Hematopoietic multipotent progenitor cell treated with erythropoietin and hydrocortisone succinate and interleukin-3 and kit ligand, for 17 days (in vitro differentiated cells): Measurements from ENCODE around the gene MS4A4A.

Experiments used
- DNase-seq: peaks from one replicate; pipeline ENCODE4 v3.0.0-alpha.2; 2015; ENCODE audit warnings: low spot score

MS4A4A gene

GRCh38 chr11:60303661-60304060 lies 23.2 kb downstream of the MS4A4A start:
- DNase-seq, result no peak

- DNase-seq, result no peak
Observed at GRCh38 chr11:60305906-60306619, 25.6 kb downstream of the MS4A4A start.

- DNase-seq, result no peak
Observed at GRCh38 chr11:60307507-60308195, 27.2 kb downstream of the MS4A4A start.

- no peak for DNase-seq
Observed at GRCh38 chr11:60310407-60310998, 30.0 kb downstream of the MS4A4A start.

GRCh38 chr11:60314635-60315321 lies 34.3 kb downstream of the MS4A4A start:
- no peak for DNase-seq

GRCh38 chr11:60315871-60316270 lies 35.4 kb downstream of the MS4A4A start:
- DNase-seq, result no peak

GRCh38 chr11:60316317-60316716 lies 35.9 kb downstream of the MS4A4A start:
- no peak for DNase-seq

GRCh38 chr11:60318726-60319125 lies 38.3 kb downstream of the MS4A4A start:
- no peak for DNase-seq

- no peak for DNase-seq
Observed at GRCh38 chr11:60321051-60321450, 40.6 kb downstream of the MS4A4A start.

GRCh38 chr11:60326955-60327354 lies 46.5 kb downstream of the MS4A4A start, which contains the start of gene MS4A6E:
MS4A6E (plus strand) TSS chr11:60327255; CDS start chr11:60334896, 7,641 bp downstream.
- DNase-seq, result no peak

GRCh38 chr11:60328460-60328859 lies 48.0 kb downstream of the MS4A4A start:
- no peak for DNase-seq

- no peak for DNase-seq
Observed at GRCh38 chr11:60332846-60333245, 52.4 kb downstream of the MS4A4A start.

GRCh38 chr11:60334005-60334620 lies 53.6 kb downstream of the MS4A4A start:
- DNase-seq, result peak; percentile 39

- DNase-seq, result no peak
Observed at GRCh38 chr11:60336767-60337391, 56.4 kb downstream of the MS4A4A start.

- DNase-seq, result no peak
Observed at GRCh38 chr11:60338053-60338452, 57.6 kb downstream of the MS4A4A start.

- DNase-seq, result no peak
Observed at GRCh38 chr11:60339356-60339755, 58.9 kb downstream of the MS4A4A start.

GRCh38 chr11:60343094-60343704 lies 62.7 kb downstream of the MS4A4A start:
- peak; percentile 8 for DNase-seq

- DNase-seq, result no peak
Observed at GRCh38 chr11:60344146-60344545, 63.7 kb downstream of the MS4A4A start.

GRCh38 chr11:60345489-60345888 lies 65.0 kb downstream of the MS4A4A start:
- no peak for DNase-seq

GRCh38 chr11:60347084-60347797 lies 66.8 kb downstream of the MS4A4A start:
- DNase-seq, result no peak

GRCh38 chr11:60348116-60348515 lies 67.7 kb downstream of the MS4A4A start:
- DNase-seq, result no peak
